ENCODE results near the gene CLDN6. TPM values are rescaled to one million over a fixed set of nuclear protein-coding genes. Genes with fewer than 3 reads are reported as not detected.

The CLDN6 gene
- total and polyA plus RNA-seq, 9 donors = 0.09 to 4.6 (median 0.34) TPM; not detected in 1

- no peak within 1 kb of the TSS for H3K27ac ChIP-seq (ENCODE audit: low read length)
- H3K4me3 ChIP-seq (ENCODE audit: low read length) = no peak within 1 kb of the TSS
- no peak for DNase-seq
- 21% methylated on average over 27 of the region's 27 CpGs for WGBS (ENCODE audit: insufficient coverage)
- peaks cover 96% of the 10 kb centered on the region for H3K27me3 ChIP-seq (ENCODE audit: control insufficient read depth, insufficient read depth, low read length)
- no peaks in the 10 kb centered on the region for H3K9me3 ChIP-seq (replicated peaks; ENCODE audit: control insufficient read depth, low read depth, low read length)
- peaks cover 29% of the 10 kb centered on the region for H3K4me1 ChIP-seq (ENCODE audit: control insufficient read depth, insufficient read depth, low read length)
- H3K36me3 ChIP-seq (ENCODE audit: control insufficient read depth, insufficient read depth, low read length) = no peaks in the 10 kb centered on the region
Observed at GRCh38 chr16:3012828-3013420, 5.1 kb downstream of the CLDN6 start, which contains the start of gene CLDN9. Gene CLDN9, plus strand, starts transcription at chr16:3012923. Its CDS starts 440 bp downstream, at chr16:3013363.

- H3K27ac ChIP-seq (ENCODE audit: low read length) = no peak overlapping the region
- no peaks in the 10 kb centered on the region for H3K36me3 ChIP-seq (ENCODE audit: control insufficient read depth, insufficient read depth, low read length)
- no peak for DNase-seq
- H3K9me3 ChIP-seq (replicated peaks; ENCODE audit: control insufficient read depth, low read depth, low read length) = no peaks in the 10 kb centered on the region
- H3K4me1 ChIP-seq (ENCODE audit: control insufficient read depth, insufficient read depth, low read length) = peaks cover 33% of the 10 kb centered on the region
- H3K27me3 ChIP-seq (ENCODE audit: control insufficient read depth, insufficient read depth, low read length) = peaks cover 96% of the 10 kb centered on the region
- 4% methylated on average over 17 of the region's 19 CpGs for WGBS (ENCODE audit: insufficient coverage)
- H3K4me3 ChIP-seq (ENCODE audit: low read length) = no peak overlapping the region
Observed at GRCh38 chr16:3012246-3012645, 5.7 kb downstream of the CLDN6 start.

GRCh38 chr16:3010510-3010909, 7.5 kb downstream of the CLDN6 start:
- Histone ChIP-seq H3K27ac (ENCODE audit: low read length) (no peak overlapping the region), H3K36me3 (ENCODE audit: control insufficient read depth, insufficient read depth, low read length) (no peaks in the 10 kb centered on the region), H3K27me3 (ENCODE audit: control insufficient read depth, insufficient read depth, low read length) (peaks cover 100% of the 10 kb centered on the region), H3K9me3 (replicated peaks; ENCODE audit: control insufficient read depth, low read depth, low read length) (no peaks in the 10 kb centered on the region), H3K4me1 (ENCODE audit: control insufficient read depth, insufficient read depth, low read length) (peaks cover 40% of the 10 kb centered on the region), H3K4me3 (ENCODE audit: low read length) (no peak overlapping the region)
- WGBS (ENCODE audit: insufficient coverage) = 88% methylated on average over 5 of the region's 8 CpGs
- DNase-seq = no peak

GRCh38 chr16:3009568-3010390, 8.2 kb downstream of the CLDN6 start:
- Histone ChIP-seq H3K36me3 (ENCODE audit: control insufficient read depth, insufficient read depth, low read length) (no peaks in the 10 kb centered on the region), H3K4me1 (ENCODE audit: control insufficient read depth, insufficient read depth, low read length) (peaks cover 44% of the 10 kb centered on the region), H3K4me3 (ENCODE audit: low read length) (no peak overlapping the region), H3K27ac (ENCODE audit: low read length) (peak overlapping the region; percentile 40), H3K9me3 (replicated peaks; ENCODE audit: control insufficient read depth, low read depth, low read length) (no peaks in the 10 kb centered on the region), H3K27me3 (ENCODE audit: control insufficient read depth, insufficient read depth, low read length) (peaks cover 100% of the 10 kb centered on the region)
- no peak for DNase-seq
- WGBS (ENCODE audit: insufficient coverage) = 16% methylated on average over 17 of the region's 21 CpGs

GRCh38 chr16:3008690-3009037, 9.3 kb downstream of the CLDN6 start:
- Histone ChIP-seq H3K27ac (ENCODE audit: low read length) (peak overlapping the region; percentile 29), H3K4me1 (ENCODE audit: control insufficient read depth, insufficient read depth, low read length) (peaks cover 46% of the 10 kb centered on the region), H3K4me3 (ENCODE audit: low read length) (no peak overlapping the region), H3K27me3 (ENCODE audit: control insufficient read depth, insufficient read depth, low read length) (peaks cover 91% of the 10 kb centered on the region), H3K36me3 (ENCODE audit: control insufficient read depth, insufficient read depth, low read length) (no peaks in the 10 kb centered on the region), H3K9me3 (replicated peaks; ENCODE audit: control insufficient read depth, low read depth, low read length) (no peaks in the 10 kb centered on the region)
- no peak for DNase-seq
- WGBS (ENCODE audit: insufficient coverage) = 54% methylated on average over 3 of the region's 4 CpGs

- H3K4me1 ChIP-seq (ENCODE audit: control insufficient read depth, insufficient read depth, low read length) = peaks cover 49% of the 10 kb centered on the region
- WGBS (ENCODE audit: insufficient coverage) = 23% methylated on average over 9 of the region's 17 CpGs
- peak overlapping the region; percentile 29 for H3K27ac ChIP-seq (ENCODE audit: low read length)
- DNase-seq = no peak
- no peaks in the 10 kb centered on the region for H3K9me3 ChIP-seq (replicated peaks; ENCODE audit: control insufficient read depth, low read depth, low read length)
- H3K4me3 ChIP-seq (ENCODE audit: low read length) = no peak overlapping the region
- no peaks in the 10 kb centered on the region for H3K36me3 ChIP-seq (ENCODE audit: control insufficient read depth, insufficient read depth, low read length)
- peaks cover 91% of the 10 kb centered on the region for H3K27me3 ChIP-seq (ENCODE audit: control insufficient read depth, insufficient read depth, low read length)
Observed at GRCh38 chr16:3007957-3008689, 9.9 kb downstream of the CLDN6 start.

GRCh38 chr16:3007059-3007956, 10.7 kb downstream of the CLDN6 start:
- H3K27ac ChIP-seq (ENCODE audit: low read length) = no peak overlapping the region
- no peaks in the 10 kb centered on the region for H3K36me3 ChIP-seq (ENCODE audit: control insufficient read depth, insufficient read depth, low read length)
- H3K4me1 ChIP-seq (ENCODE audit: control insufficient read depth, insufficient read depth, low read length) = peaks cover 47% of the 10 kb centered on the region
- H3K4me3 ChIP-seq (ENCODE audit: low read length) = no peak overlapping the region
- DNase-seq = no peak
- WGBS (ENCODE audit: insufficient coverage) = 30% methylated on average over 9 of the region's 13 CpGs
- no peaks in the 10 kb centered on the region for H3K9me3 ChIP-seq (replicated peaks; ENCODE audit: control insufficient read depth, low read depth, low read length)
- peaks cover 84% of the 10 kb centered on the region for H3K27me3 ChIP-seq (ENCODE audit: control insufficient read depth, insufficient read depth, low read length)

- H3K9me3 ChIP-seq (replicated peaks; ENCODE audit: control insufficient read depth, low read depth, low read length) = no peaks in the 10 kb centered on the region
- H3K4me1 ChIP-seq (ENCODE audit: control insufficient read depth, insufficient read depth, low read length) = peaks cover 34% of the 10 kb centered on the region
- H3K36me3 ChIP-seq (ENCODE audit: control insufficient read depth, insufficient read depth, low read length) = no peaks in the 10 kb centered on the region
- 0% methylated on average over 9 of the region's 25 CpGs for WGBS (ENCODE audit: insufficient coverage)
- H3K27me3 ChIP-seq (ENCODE audit: control insufficient read depth, insufficient read depth, low read length) = peaks cover 70% of the 10 kb centered on the region
- H3K4me3 ChIP-seq (ENCODE audit: low read length) = peak overlapping the region; percentile 31
- peak overlapping the region; percentile 31 for H3K27ac ChIP-seq (ENCODE audit: low read length)
- no peak for DNase-seq
Observed at GRCh38 chr16:3004781-3005284, 13.2 kb downstream of the CLDN6 start.

- Histone ChIP-seq H3K4me3 (ENCODE audit: low read length) (no peak overlapping the region), H3K9me3 (replicated peaks; ENCODE audit: control insufficient read depth, low read depth, low read length) (no peaks in the 10 kb centered on the region), H3K36me3 (ENCODE audit: control insufficient read depth, insufficient read depth, low read length) (no peaks in the 10 kb centered on the region), H3K27ac (ENCODE audit: low read length) (no peak overlapping the region), H3K27me3 (ENCODE audit: control insufficient read depth, insufficient read depth, low read length) (peaks cover 69% of the 10 kb centered on the region), H3K4me1 (ENCODE audit: control insufficient read depth, insufficient read depth, low read length) (peaks cover 31% of the 10 kb centered on the region)
- under 1% methylated on average over 66 of the region's 67 CpGs for WGBS (ENCODE audit: insufficient coverage)
- no peak for DNase-seq
Observed at GRCh38 chr16:3004319-3004718, 13.7 kb downstream of the CLDN6 start.
